Gastrocnemius medialis (tissue), 4 donors: Measurements from ENCODE around the gene MYL11. TPM values are rescaled to one million over a fixed set of nuclear protein-coding genes. Genes with fewer than 3 reads are reported as not detected.
A peak's percentile ranks its signal among the peaks of the same experiment; 100 is the strongest.

ENCODE experiments used
- ATAC-seq, 2 donors: fragments of 150-250 bp; one replicate each; pipeline ENCODE4 v1.9.1; 2016
- DNase-seq, 2 donors: peaks; one replicate each; pipeline ENCODE4 v3.0.0-alpha.2; 2019
- H3K27ac ChIP-seq, 4 donors: fragments of 200-600 bp; sonication (generic); 1 replicate in 1 of 4; 2 replicates in 3 of 4; pipeline ENCODE4 v1.5.1; 2016 to 2018; ENCODE audit warnings: mild to moderate bottlenecking in 2 of 4, moderate library complexity in 1 of 4
- H3K27me3 ChIP-seq, 3 donors: fragments of 200-600 bp; sonication (generic) in 2 of 3; 1 replicate in 1 of 3; 2 replicates in 2 of 3; pipeline versions ENCODE4 v1.5.1 to v1.6.0; 2016 to 2019; ENCODE audit warnings: mild to moderate bottlenecking in 1 of 3, moderate library complexity in 1 of 3
- H3K36me3 ChIP-seq, 2 donors: fragments of 200-600 bp; sonication (generic) in 1 of 2; one replicate each; pipeline ENCODE4 v1.5.1; 2017 to 2018
- H3K4me1 ChIP-seq, 2 donors: fragments of 200-600 bp; sonication (generic) in 1 of 2; one replicate each; pipeline ENCODE4 v1.5.1; 2016 to 2017; ENCODE audit warnings: mild to moderate bottlenecking in 2 of 2
- H3K4me3 ChIP-seq, 4 donors: fragments of 200-600 bp; sonication (generic) in 3 of 4; 1 replicate in 1 of 4; 2 replicates in 3 of 4; pipeline ENCODE4 v1.5.1; 2016 to 2019; ENCODE audit warnings: mild to moderate bottlenecking in 2 of 4
- H3K9me3 ChIP-seq, 3 donors: fragments of 200-600 bp; sonication (generic) in 2 of 3; 1 replicate in 1 of 3; 2 replicates in 2 of 3; pipeline ENCODE4 v1.5.1; 2016 to 2019
- CTCF ChIP-seq, 5 experiments: fragments of 450-650 bp in 3 of 5; fragments of 200-600 bp in 2 of 5; sonication (generic) in 2 of 5; IDR thresholded peaks in 4 of 5; conservative IDR thresholded peaks in 1 of 5; 1 replicate in 4 of 5; 2 replicates in 1 of 5; pipeline ENCODE4 v1.5.1; 2016 to 2019; ENCODE audit warnings: antibody characterized with exemption in 5 of 5, mild to moderate bottlenecking in 3 of 5, moderate library complexity in 3 of 5
- POLR2A ChIP-seq, 2 donors: fragments of 450-650 bp; IDR thresholded peaks; one replicate each; pipeline ENCODE4 v1.6.1; 2017; ENCODE audit warnings: antibody characterized with exemption in 2 of 2, mild to moderate bottlenecking in 2 of 2, moderate library complexity in 2 of 2
- in situ Hi-C, 4 donors: fragments of 200-750 bp; cut with MboI; loops; one replicate each; pipeline versions ENCODE4 v1.15.0 to v1.8.0; 2017; ENCODE audit warnings: low sequenced_read_pairs in 4 of 4
- intact Hi-C: fragments of 100-400 bp; cut with DNase I; formaldehyde crosslinking; loops from one replicate; pipeline ENCODE4 v1.15.1; 2023; ENCODE audit warnings: low total_unique reads
- total RNA-seq, 4 donors: library from RNA; depleted of rRNA; stranded (reverse); fragments of >200 nt; gene quantifications; one replicate each; pipeline versions ENCODE4 v1.1.0 to v1.2.3, GENCODE V29; 2016

MYL11 gene
- total RNA-seq, 4 donors from 2014 or later = 1,053 to 4,879 (median 1,942) TPM

GRCh38 chr16:30366511-30366910, 8.1 kb upstream of the MYL11 start:
- in situ Hi-C loops = loop anchor here in 2 of 4 donors (25.0 kb wide), 2 partner anchors 279 to 304 kb away; partner anchors contain the start of genes ALDOA (in 1 of the 2), PPP4C (in 1 of the 2), TBX6 (in 1 of the 2) and YPEL3 (in 1 of the 2)
- ATAC-seq (no peak), DNase-seq (no peak)
- Histone ChIP-seq H3K9me3 (no peaks in the 10 kb centered on the region), H3K4me1 (peaks cover 28 to 31% of the 10 kb centered on the region in 2 donors), H3K4me3 (no peak overlapping the region), H3K36me3 (peaks cover 0 to 30% of the 10 kb centered on the region in 2 donors), H3K27me3 (no peaks in the 10 kb centered on the region), H3K27ac (peak overlapping the region in 3 of 4 donors; percentile 36 to 88 (median 87))
- intact Hi-C loops = no loop called here
- TF ChIP-seq POLR2A (IDR thresholded peaks at IDR 0.05) (no peak), CTCF (IDR thresholded peaks at IDR 0.05 in 4 of 5, conservative IDR thresholded peaks at IDR 0.05 in 1 of 5) (no peak)

GRCh38 chr16:30367349-30368009, 7.1 kb upstream of the MYL11 start:
- intact Hi-C loops (no loop called here), in situ Hi-C loops (loop anchor here in 2 of 4 donors (25.0 kb wide), 2 partner anchors 280 to 305 kb away; partner anchors contain the start of genes ALDOA (in 1 of the 2), PPP4C (in 1 of the 2), TBX6 (in 1 of the 2) and YPEL3 (in 1 of the 2))

DNA sequence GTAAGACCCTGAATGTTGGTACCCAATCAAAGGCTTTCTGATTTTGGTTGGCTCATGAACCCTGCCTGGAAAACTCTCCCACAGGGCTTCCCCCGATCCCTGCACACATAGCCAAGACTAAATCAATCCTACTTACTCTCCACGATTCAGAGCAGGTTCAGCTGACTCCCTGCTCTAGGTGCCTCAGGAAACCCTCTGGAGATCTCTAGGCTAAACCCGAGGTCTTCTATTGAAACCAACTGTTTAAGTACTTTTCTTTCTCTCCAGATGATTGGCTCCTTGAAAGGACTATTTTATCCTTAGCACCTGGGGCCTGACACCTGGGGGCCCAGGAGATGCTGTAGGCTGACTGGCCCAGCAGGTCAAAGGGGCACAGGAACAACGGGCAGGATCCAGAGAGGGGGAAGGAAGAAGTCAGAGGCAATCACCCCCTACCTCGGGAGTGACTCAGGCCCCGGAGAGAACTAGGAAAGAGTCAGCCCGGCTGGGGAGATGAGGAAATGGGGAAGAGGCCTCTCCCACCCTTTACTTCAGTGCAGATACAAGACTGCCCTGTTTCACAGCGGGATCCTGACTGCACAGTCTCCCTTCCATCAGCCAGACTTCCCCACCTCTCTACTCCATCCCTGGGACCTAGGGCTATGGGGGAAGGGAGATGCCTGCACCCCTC, 6.3 kb upstream of the MYL11 start:
- intact Hi-C loops (no loop called here), in situ Hi-C loops (loop anchor here in 2 of 4 donors (25.0 kb wide), 2 partner anchors 281 to 306 kb away; partner anchors contain the start of genes ALDOA (in 1 of the 2), PPP4C (in 1 of the 2), TBX6 (in 1 of the 2) and YPEL3 (in 1 of the 2))
- Histone ChIP-seq H3K4me1 (peaks cover 41 to 48% of the 10 kb centered on the region in 2 donors), H3K27me3 (no peaks in the 10 kb centered on the region), H3K36me3 (peaks cover 0 to 22% of the 10 kb centered on the region in 2 donors), H3K4me3 (peak overlapping the region; percentile 65 to 78 (median 74)), H3K27ac (peak overlapping the region; percentile 79 to 88 (median 88)), H3K9me3 (no peaks in the 10 kb centered on the region)
- TF ChIP-seq CTCF (IDR thresholded peaks at IDR 0.05 in 4 of 5, conservative IDR thresholded peaks at IDR 0.05 in 1 of 5) (no peak), POLR2A (IDR thresholded peaks at IDR 0.05) (no peak)
- DNase-seq (no peak), ATAC-seq (no peak)

More at GRCh38 chr16:30367349-30368009, 7.1 kb upstream of the MYL11 start:
- ATAC-seq (no peak), DNase-seq (no peak)
- H3K9me3 ChIP-seq = no peaks in the 10 kb centered on the region
- TF ChIP-seq POLR2A (IDR thresholded peaks at IDR 0.05) = no peak
- TF ChIP-seq CTCF (IDR thresholded peaks at IDR 0.05 in 4 of 5, conservative IDR thresholded peaks at IDR 0.05 in 1 of 5) = no peak
- H3K27me3 ChIP-seq = no peaks in the 10 kb centered on the region
- peak overlapping the region; percentile 65 to 78 (median 74) for H3K4me3 ChIP-seq
- H3K27ac ChIP-seq = peak overlapping the region; percentile 79 to 88 (median 88)
- H3K4me1 ChIP-seq = peaks cover 38 to 40% of the 10 kb centered on the region in 2 donors
- H3K36me3 ChIP-seq = peaks cover 0 to 22% of the 10 kb centered on the region in 2 donors

GRCh38 chr16:30368792-30369090, 5.9 kb upstream of the MYL11 start:
- Histone ChIP-seq H3K27me3 (no peaks in the 10 kb centered on the region), H3K36me3 (peaks cover 0 to 20% of the 10 kb centered on the region in 2 donors), H3K4me1 (peaks cover 41 to 48% of the 10 kb centered on the region in 2 donors), H3K4me3 (peak overlapping the region; percentile 65 to 78 (median 74)), H3K27ac (peak overlapping the region; percentile 79 to 88 (median 88)), H3K9me3 (no peaks in the 10 kb centered on the region)
- ATAC-seq (no peak), DNase-seq (no peak)
- TF ChIP-seq CTCF (IDR thresholded peaks at IDR 0.05 in 4 of 5, conservative IDR thresholded peaks at IDR 0.05 in 1 of 5) (no peak), POLR2A (IDR thresholded peaks at IDR 0.05) (no peak)
- intact Hi-C loops = no loop called here
- in situ Hi-C loops = loop anchor here in 2 of 4 donors (25.0 kb wide), 2 partner anchors 281 to 306 kb away; partner anchors contain the start of genes ALDOA (in 1 of the 2), PPP4C (in 1 of the 2), TBX6 (in 1 of the 2) and YPEL3 (in 1 of the 2)
